ENCODE measurements around the gene ANO4.

GRCh38 chr12:101174541-101174940 lies 380.0 kb downstream of the ANO4 start:
- TF ChIP-seq CTCF (conservative IDR thresholded peaks at IDR 0.05; ENCODE audit: low read length) (no peak), EZH2phosphoT487 (IDR thresholded peaks at IDR 0.05; ENCODE audit: borderline replicate concordance) (no peak)
